OCI-LY7 (cell line): ENCODE data around the gene BAMBI. TPM values are rescaled to one million over a fixed set of nuclear protein-coding genes. Genes with fewer than 3 reads are reported as not detected.

ENCODE experiments used
- Bru-seq: library from RNA; stranded (reverse); fragments of 400-500 nt; gene quantifications from one replicate; lab custom pipeline; 2021; lab: Mats Ljungman, UMichigan
- BruChase-seq, 2 experiments: library from RNA; stranded (reverse); fragments of 400-500 nt; gene quantifications; one replicate each; lab custom pipeline; 2021; lab: Mats Ljungman, UMichigan
- BruUV-seq: library from RNA; stranded (reverse); fragments of 400-500 nt; replicated peaks from 2 replicates; lab custom pipeline; 2021; lab: Mats Ljungman, UMichigan
- CTCF ChIA-PET: fragments of 300-600 bp; sonication (Branson Sonifier 250); formaldehyde crosslinking; loops from one replicate; lab custom pipeline; 2022; ENCODE audit warnings: antibody characterized with exemption; ENCODE audit not compliant: unreplicated experiment; lab: Charles Lee
- POLR2A ChIA-PET: fragments of 300-600 bp; sonication (Branson Sonifier 250); formaldehyde crosslinking; loops from one replicate; lab custom pipeline; 2022; ENCODE audit warnings: antibody characterized with exemption; lab: Charles Lee
- DNase-seq: peaks from one replicate; pipeline ENCODE4 v3.0.0-alpha.2; 2015; ENCODE audit warnings: low spot score
- H2AFZ ChIP-seq: fragments of 200-600 bp; sonication (generic), shearing (Covaris generic); 2 replicates; pipeline ENCODE4 v1.6.1; 2014; ENCODE audit warnings: mild to moderate bottlenecking, antibody characterized with exemption, low read length, moderate library complexity
- H3K27ac ChIP-seq: fragments of 200-600 bp; sonication (generic); 2 replicates; pipeline ENCODE4 v1.5.1; 2014; ENCODE audit warnings: mixed run types, low read depth, mild to moderate bottlenecking, moderate library complexity, low read length, inconsistent platforms; ENCODE audit not compliant: poor library complexity, severe bottlenecking
- H3K36me3 ChIP-seq: fragments of 200-600 bp; sonication (generic); 2 replicates; pipeline ENCODE4 v1.6.1; 2014; ENCODE audit warnings: mild to moderate bottlenecking, antibody characterized with exemption, low read length, moderate library complexity, mixed read lengths; ENCODE audit not compliant: insufficient read depth
- H3K4me1 ChIP-seq: fragments of 200-600 bp; sonication (generic); 2 replicates; pipeline ENCODE4 v1.5.1; 2014; ENCODE audit warnings: mild to moderate bottlenecking, low read length; ENCODE audit not compliant: insufficient read depth, poor library complexity, severe bottlenecking
- H3K4me2 ChIP-seq: fragments of 200-600 bp; sonication (generic); 2 replicates; pipeline ENCODE4 v1.6.1; 2014; ENCODE audit warnings: mild to moderate bottlenecking, low read length
- H3K4me3 ChIP-seq: fragments of 200-600 bp; sonication (generic); 2 replicates; pipeline ENCODE4 v1.5.1; 2014; ENCODE audit warnings: mild to moderate bottlenecking, low read depth, low read length; ENCODE audit not compliant: poor library complexity, severe bottlenecking
- H3K79me2 ChIP-seq: fragments of 200-600 bp; sonication (generic); 2 replicates; pipeline ENCODE4 v1.6.1; 2016; ENCODE audit warnings: low read depth, mild to moderate bottlenecking, low read length, moderate library complexity, mixed read lengths; ENCODE audit not compliant: insufficient read depth
- H3K9me2 ChIP-seq: fragments of 200-600 bp; sonication (generic); 2 replicates; pipeline ENCODE4 v1.6.1; 2016; ENCODE audit warnings: mild to moderate bottlenecking, low read length, mixed read lengths; ENCODE audit not compliant: insufficient read depth
- H3K9me3 ChIP-seq: fragments of 200-600 bp; sonication (generic); 2 replicates; pipeline ENCODE4 v1.6.1; 2014; ENCODE audit warnings: mild to moderate bottlenecking, mixed run types, low read length, mixed read lengths
- H4K20me1 ChIP-seq: fragments of 200-600 bp; sonication (generic); 2 replicates; pipeline ENCODE4 v1.6.1; 2014; ENCODE audit warnings: mild to moderate bottlenecking, antibody characterized with exemption, low read length, moderate library complexity, mixed read lengths; ENCODE audit not compliant: insufficient read depth
- CTCF ChIP-seq: fragments of 200-600 bp; sonication (generic); conservative IDR thresholded peaks from 2 replicates; pipeline ENCODE4 v1.5.1; 2014; ENCODE audit warnings: mild to moderate bottlenecking, antibody characterized with exemption, low read length, moderate library complexity, mixed read lengths
- EZH2phosphoT487 ChIP-seq: fragments of 200-600 bp; sonication (generic); IDR thresholded peaks from 2 replicates; pipeline ENCODE4 v1.6.1; 2018; ENCODE audit warnings: low read depth, borderline replicate concordance, mild to moderate bottlenecking, mixed run types, antibody characterized with exemption, low read length, moderate library complexity, mixed read lengths
- intact Hi-C: fragments of 100-400 bp; cut with micrococcal nuclease; formaldehyde crosslinking; loops from one replicate; pipeline ENCODE4 v1.10.0; 2022; ENCODE audit not compliant: unreplicated experiment
- long read RNA-seq: library from polyadenylated mRNA; stranded (forward); transcript quantifications from one replicate; pipeline ENCODE4 v2.0.0, GENCODE V29; 2022
- total RNA-seq, 2 experiments: library from RNA; depleted of rRNA in 1 of 2; stranded (reverse); fragments of >200 nt in 1 of 2; shearing (Covaris generic) in 1 of 2; gene quantifications; 2 replicates each; pipeline ENCODE4 v1.2.3, GENCODE V29; 2014 to 2022

The BAMBI gene
- 2.2 and 3.1 TPM in 2 replicates for total RNA-seq (2014; rRNA removed; shearing (Covaris generic))
- total RNA-seq (2022), result 0.89 and 0.90 TPM in 2 replicates
- percentile 43 among the genes with signal in this experiment for Bru-seq, nascent RNA
- BruChase-seq, experiment 1, labeled RNA remaining after a 6-hour chase, result percentile 13 among the genes with signal in this experiment
- BruChase-seq, experiment 2, labeled RNA remaining after a 2-hour chase, result percentile 30 among the genes with signal in this experiment
- long read RNA-seq, partial matches to known transcripts, result 0 of 1 reads
- long read RNA-seq, other reads (novel, unspliced or antisense), result 0 of 1 reads

GRCh38 chr10:28676968-28677887, at the start of gene BAMBI:
BAMBI (plus strand) TSS chr10:28677521; CDS start chr10:28677898, 377 bp downstream.
- DNase-seq, result peak; percentile 95
- Histone ChIP-seq H3K79me2 (peaks cover 13% of the 10 kb centered on the region; the same call in 1 of the 2 replicates), H3K4me3 (peak within 1 kb of the TSS; percentile 82), H3K4me2 (peak within 1 kb of the TSS; percentile 97), H3K27ac (peak within 1 kb of the TSS; percentile 22), H2AFZ (peak within 1 kb of the TSS; percentile 82), H3K36me3 (peaks cover 4% of the 10 kb centered on the region; the same call in 1 of the 2 replicates), H3K9me2 (no peaks in the 10 kb centered on the region), H3K4me1 (peaks cover 29% of the 10 kb centered on the region), H4K20me1 (no peaks in the 10 kb centered on the region), H3K9me3 (no peaks in the 10 kb centered on the region)
- TF ChIP-seq EZH2phosphoT487 (no peak), CTCF (peak; percentile 69)
- POLR2A ChIA-PET, result no interaction called here
- intact Hi-C loops, result no loop called here
- BruUV-seq, result no TSS peak
- CTCF ChIA-PET, result no interaction called here

GRCh38 chr10:28628184-28628893, 49.0 kb upstream of the BAMBI start:
- no TSS peak for BruUV-seq

More at GRCh38 chr10:28628184-28628893, 49.0 kb upstream of the BAMBI start:
- intact Hi-C loops, result loop anchor here (10.0 kb wide), 1 partner anchor 194 kb away; no protein-coding TSS in a partner anchor
- Histone ChIP-seq H3K79me2 (no peaks in the 10 kb centered on the region), H3K9me3 (no peaks in the 10 kb centered on the region), H3K4me2 (no peak overlapping the region), H3K4me3 (no peak overlapping the region), H3K9me2 (no peaks in the 10 kb centered on the region), H4K20me1 (no peaks in the 10 kb centered on the region), H3K4me1 (no peaks in the 10 kb centered on the region), H3K36me3 (no peaks in the 10 kb centered on the region; the same call in 1 of the 2 replicates), H3K27ac (no peak overlapping the region), H2AFZ (no peak overlapping the region)
- POLR2A ChIA-PET, result no interaction called here
- TF ChIP-seq EZH2phosphoT487, result no peak
- peak; percentile 96 for TF ChIP-seq CTCF
- CTCF ChIA-PET, result no interaction called here
- peak; percentile 76 for DNase-seq
